LNCaP clone FGC (cell line): ENCODE results near the gene PTPRD.
A peak's percentile ranks its signal among the peaks of the same experiment; 100 is the strongest.

Experiments
- DNase-seq: peaks from one replicate; pipeline ENCODE4 v3.0.0-alpha.2; 2011; ENCODE audit warnings: low read depth
- H3K4me3 ChIP-seq: 2 replicates; pipeline ENCODE4 v1.5.1; 2011; ENCODE audit warnings: mild to moderate bottlenecking, low read depth, low read length, control low read depth
- CTCF ChIP-seq: IDR thresholded peaks from 2 replicates; pipeline ENCODE4 v1.5.1; 2012; ENCODE audit warnings: mild to moderate bottlenecking; ENCODE audit not compliant: control insufficient read depth, insufficient read depth; ENCODE audit errors: extremely low read depth

PTPRD gene

GRCh38 chr9:8907868-8908267 is 1704.9 kb downstream of the PTPRD start:
- H3K4me3 ChIP-seq, result no peak overlapping the region
- no peak for TF ChIP-seq CTCF
- DNase-seq, result no peak

GRCh38 chr9:8905731-8906130 is 1707.1 kb downstream of the PTPRD start:
- DNase-seq, result no peak
- TF ChIP-seq CTCF, result no peak
- no peak overlapping the region for H3K4me3 ChIP-seq

- no peak overlapping the region for H3K4me3 ChIP-seq
- no peak for TF ChIP-seq CTCF
- DNase-seq, result no peak
These were observed 1707.9 kb downstream of the PTPRD start for GRCh38 chr9:8904771-8905515.

- no peak for TF ChIP-seq CTCF
- no peak for DNase-seq
These were observed 1709.7 kb downstream of the PTPRD start for GRCh38 chr9:8903077-8903476.

GRCh38 chr9:8901146-8901545 is 1711.7 kb downstream of the PTPRD start:
- no peak for TF ChIP-seq CTCF
- DNase-seq, result no peak
- H3K4me3 ChIP-seq, result no peak overlapping the region

More at GRCh38 chr9:8903077-8903476, 1709.7 kb downstream of the PTPRD start:
- H3K4me3 ChIP-seq, result no peak overlapping the region

- H3K4me3 ChIP-seq, result no peak overlapping the region
- DNase-seq, result no peak
- TF ChIP-seq CTCF, result no peak
These were observed 1713.3 kb downstream of the PTPRD start for GRCh38 chr9:8899511-8899910.

- peak; percentile 8 for DNase-seq
- H3K4me3 ChIP-seq, result no peak overlapping the region
- peak; percentile 59 for TF ChIP-seq CTCF
These were observed 1717.0 kb downstream of the PTPRD start for GRCh38 chr9:8895861-8896224.
